Measurements from ENCODE around the gene VTI1A.
A peak's percentile ranks its signal among the peaks of the same experiment; 100 is the strongest.

The VTI1A gene

DNA sequence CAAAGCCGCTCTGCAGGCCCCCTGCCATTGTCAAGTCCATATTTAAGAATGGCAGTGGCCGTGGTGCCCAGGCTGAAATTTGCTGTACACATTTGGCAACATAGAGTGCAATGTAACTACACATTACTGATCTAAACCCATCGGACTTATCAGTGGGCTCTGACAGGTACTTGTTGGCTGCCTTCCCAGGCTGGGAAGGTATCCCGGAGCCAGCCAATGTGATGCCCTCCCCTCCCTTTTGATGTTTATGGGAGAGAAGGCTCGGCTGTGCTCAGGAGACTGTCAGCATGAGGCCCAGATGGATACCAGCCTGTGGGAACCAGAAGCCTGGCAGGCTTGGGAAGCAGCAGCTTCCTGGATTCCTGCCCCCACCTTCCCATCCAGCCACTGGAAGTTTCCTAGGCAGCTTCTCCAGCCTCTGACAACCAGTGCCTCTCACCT lies 357.0 kb downstream of the VTI1A start:
- Histone ChIP-seq H3K4me2 (ENCODE audit: low read length) (no peak overlapping the region), H3K27ac (no peak overlapping the region), H3K4me1 (no peaks in the 10 kb centered on the region), H3K9ac (no peak overlapping the region), H3K4me3 (ENCODE audit: low read depth, low read length) (no peak overlapping the region), H3K27me3 (ENCODE audit: control insufficient read depth, insufficient read depth, low read length) (no peaks in the 10 kb centered on the region), H3K79me2 (no peaks in the 10 kb centered on the region), H3K9me3 (ENCODE audit: control insufficient read depth, low read length) (no peaks in the 10 kb centered on the region), H2AFZ (no peak overlapping the region), H3K36me3 (ENCODE audit: control insufficient read depth, insufficient read depth, low read length) (no peaks in the 10 kb centered on the region)
- TF ChIP-seq, protein P1, sequence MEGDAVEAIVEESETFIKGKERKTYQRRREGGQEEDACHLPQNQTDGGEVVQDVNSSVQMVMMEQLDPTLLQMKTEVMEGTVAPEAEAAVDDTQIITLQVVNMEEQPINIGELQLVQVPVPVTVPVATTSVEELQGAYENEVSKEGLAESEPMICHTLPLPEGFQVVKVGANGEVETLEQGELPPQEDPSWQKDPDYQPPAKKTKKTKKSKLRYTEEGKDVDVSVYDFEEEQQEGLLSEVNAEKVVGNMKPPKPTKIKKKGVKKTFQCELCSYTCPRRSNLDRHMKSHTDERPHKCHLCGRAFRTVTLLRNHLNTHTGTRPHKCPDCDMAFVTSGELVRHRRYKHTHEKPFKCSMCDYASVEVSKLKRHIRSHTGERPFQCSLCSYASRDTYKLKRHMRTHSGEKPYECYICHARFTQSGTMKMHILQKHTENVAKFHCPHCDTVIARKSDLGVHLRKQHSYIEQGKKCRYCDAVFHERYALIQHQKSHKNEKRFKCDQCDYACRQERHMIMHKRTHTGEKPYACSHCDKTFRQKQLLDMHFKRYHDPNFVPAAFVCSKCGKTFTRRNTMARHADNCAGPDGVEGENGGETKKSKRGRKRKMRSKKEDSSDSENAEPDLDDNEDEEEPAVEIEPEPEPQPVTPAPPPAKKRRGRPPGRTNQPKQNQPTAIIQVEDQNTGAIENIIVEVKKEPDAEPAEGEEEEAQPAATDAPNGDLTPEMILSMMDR (IDR thresholded peaks at IDR 0.05), result no peak

DNA sequence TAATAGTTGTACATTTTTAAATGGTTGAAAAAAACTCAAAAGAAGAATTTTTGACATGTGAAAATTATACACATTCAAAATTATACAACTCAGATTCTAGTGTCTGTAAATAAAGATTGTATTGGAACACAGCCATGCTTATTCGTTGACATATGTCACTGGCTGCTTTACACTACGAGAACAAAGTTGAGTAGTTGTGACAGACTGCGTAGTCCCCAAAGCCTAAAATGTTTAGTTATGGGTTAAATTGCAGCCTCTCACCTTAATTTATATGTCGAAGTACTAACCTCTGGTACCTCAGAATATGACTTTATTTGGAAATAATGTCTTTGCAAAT lies 358.2 kb downstream of the VTI1A start:
- Histone ChIP-seq H3K4me1 (peaks cover 7% of the 10 kb centered on the region), H3K9me3 (ENCODE audit: control insufficient read depth, low read length) (no peaks in the 10 kb centered on the region), H2AFZ (no peak overlapping the region), H3K79me2 (no peaks in the 10 kb centered on the region), H3K27me3 (ENCODE audit: control insufficient read depth, insufficient read depth, low read length) (no peaks in the 10 kb centered on the region), H3K27ac (no peak overlapping the region), H3K9ac (no peak overlapping the region), H3K4me2 (ENCODE audit: low read length) (no peak overlapping the region), H3K4me3 (ENCODE audit: low read depth, low read length) (no peak overlapping the region), H3K36me3 (ENCODE audit: control insufficient read depth, insufficient read depth, low read length) (no peaks in the 10 kb centered on the region)
- TF ChIP-seq, protein P1 (IDR thresholded peaks at IDR 0.05), result no peak

DNA sequence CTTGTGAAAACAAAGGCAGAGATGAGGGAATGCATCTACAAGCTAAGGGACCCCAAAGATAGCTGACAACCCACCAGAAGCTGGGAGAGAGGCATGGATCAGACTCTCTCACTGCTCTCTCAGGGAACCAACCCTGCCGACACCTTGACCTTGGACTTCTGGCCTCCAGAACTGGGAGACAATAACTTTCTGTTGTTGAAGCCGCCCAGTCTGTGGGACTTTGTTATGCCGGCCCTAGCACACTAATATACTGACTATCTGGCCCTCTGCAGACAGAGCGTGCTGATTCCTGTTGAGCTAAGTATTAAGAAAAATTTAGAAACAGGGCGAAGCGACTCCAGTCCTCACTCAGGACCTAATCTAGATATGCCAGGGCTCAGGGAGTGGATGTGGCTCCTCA lies 358.7 kb downstream of the VTI1A start:
- Histone ChIP-seq H3K79me2 (no peaks in the 10 kb centered on the region), H3K27me3 (ENCODE audit: control insufficient read depth, insufficient read depth, low read length) (no peaks in the 10 kb centered on the region)

DNA sequence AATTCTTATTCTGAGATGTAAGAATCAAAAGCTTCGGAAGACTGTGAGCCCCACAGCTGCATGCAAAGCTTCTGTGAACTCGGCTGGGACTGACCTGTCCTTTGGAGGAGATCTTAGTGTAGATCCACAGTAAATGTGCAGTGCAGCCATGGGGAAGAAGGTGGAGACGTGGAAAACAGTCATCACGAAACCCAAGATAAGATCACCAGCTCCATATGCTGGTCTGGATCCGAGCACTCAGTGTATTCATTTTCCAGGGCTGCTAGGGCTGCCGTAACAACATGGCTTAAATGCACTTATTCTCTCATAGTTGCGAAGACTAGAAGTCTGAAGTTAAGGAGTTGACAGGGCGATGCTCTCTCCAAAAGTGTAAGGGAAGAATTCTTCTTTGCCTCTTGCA lies 360.0 kb downstream of the VTI1A start:
- Histone ChIP-seq H3K9me3 (ENCODE audit: control insufficient read depth, low read length) (no peaks in the 10 kb centered on the region), H3K9ac (no peak overlapping the region), H3K27ac (no peak overlapping the region), H3K79me2 (no peaks in the 10 kb centered on the region), H3K4me3 (ENCODE audit: low read depth, low read length) (no peak overlapping the region), H3K4me2 (ENCODE audit: low read length) (no peak overlapping the region), H3K36me3 (ENCODE audit: control insufficient read depth, insufficient read depth, low read length) (no peaks in the 10 kb centered on the region), H3K4me1 (peaks cover 16% of the 10 kb centered on the region), H2AFZ (no peak overlapping the region), H3K27me3 (ENCODE audit: control insufficient read depth, insufficient read depth, low read length) (no peaks in the 10 kb centered on the region)
- TF ChIP-seq, protein P1 (IDR thresholded peaks at IDR 0.05), result no peak

More for the DNA sequence above, 358.7 kb downstream of the VTI1A start:
- TF ChIP-seq, protein P1 (IDR thresholded peaks at IDR 0.05), result no peak
- Histone ChIP-seq H3K4me3 (ENCODE audit: low read depth, low read length) (no peak overlapping the region), H3K4me2 (ENCODE audit: low read length) (no peak overlapping the region), H3K4me1 (peaks cover 12% of the 10 kb centered on the region), H3K9me3 (ENCODE audit: control insufficient read depth, low read length) (no peaks in the 10 kb centered on the region), H3K27ac (no peak overlapping the region), H3K36me3 (ENCODE audit: control insufficient read depth, insufficient read depth, low read length) (no peaks in the 10 kb centered on the region), H2AFZ (no peak overlapping the region), H3K9ac (no peak overlapping the region)

DNA sequence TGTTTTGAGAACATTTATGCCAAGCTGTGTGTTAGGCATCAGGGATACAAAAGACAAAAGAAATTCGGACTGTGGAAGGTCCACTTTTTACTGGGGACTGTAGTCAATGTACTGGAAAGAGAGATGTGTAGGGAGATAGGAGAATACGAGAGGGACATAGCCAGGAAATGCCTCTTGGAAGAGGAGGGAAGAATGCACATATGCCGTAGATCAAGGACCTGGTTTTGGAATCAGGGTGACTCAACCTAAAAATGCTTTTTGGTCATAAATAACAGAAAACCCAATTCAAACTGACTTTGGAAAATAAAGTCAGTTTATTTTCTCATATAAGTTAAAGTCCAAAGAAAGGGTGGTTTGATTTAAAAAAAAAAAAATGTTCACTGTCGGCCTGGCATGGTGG lies 362.7 kb downstream of the VTI1A start:
- H3K27ac ChIP-seq, result peak overlapping the region; percentile 83
- no peak overlapping the region for H3K4me2 ChIP-seq (ENCODE audit: low read length)
- no peak overlapping the region for H2AFZ ChIP-seq
- no peaks in the 10 kb centered on the region for H3K27me3 ChIP-seq (ENCODE audit: control insufficient read depth, insufficient read depth, low read length)
- H3K4me1 ChIP-seq, result peaks cover 20% of the 10 kb centered on the region
- H3K36me3 ChIP-seq (ENCODE audit: control insufficient read depth, insufficient read depth, low read length), result no peaks in the 10 kb centered on the region
- H3K79me2 ChIP-seq, result no peaks in the 10 kb centered on the region
- H3K9ac ChIP-seq, result no peak overlapping the region
- H3K4me3 ChIP-seq (ENCODE audit: low read depth, low read length), result no peak overlapping the region
- no peaks in the 10 kb centered on the region for H3K9me3 ChIP-seq (ENCODE audit: control insufficient read depth, low read length)
- TF ChIP-seq, protein P1 (IDR thresholded peaks at IDR 0.05), result no peak
